Measurements from ENCODE around the gene MPND. TPM values are rescaled to one million over a fixed set of nuclear protein-coding genes. Genes with fewer than 3 reads are reported as not detected.
A peak's percentile ranks its signal among the peaks of the same experiment; 100 is the strongest.

Gene MPND
- polyA plus RNA-seq, 1 donor, result 16.5 TPM

DNA sequence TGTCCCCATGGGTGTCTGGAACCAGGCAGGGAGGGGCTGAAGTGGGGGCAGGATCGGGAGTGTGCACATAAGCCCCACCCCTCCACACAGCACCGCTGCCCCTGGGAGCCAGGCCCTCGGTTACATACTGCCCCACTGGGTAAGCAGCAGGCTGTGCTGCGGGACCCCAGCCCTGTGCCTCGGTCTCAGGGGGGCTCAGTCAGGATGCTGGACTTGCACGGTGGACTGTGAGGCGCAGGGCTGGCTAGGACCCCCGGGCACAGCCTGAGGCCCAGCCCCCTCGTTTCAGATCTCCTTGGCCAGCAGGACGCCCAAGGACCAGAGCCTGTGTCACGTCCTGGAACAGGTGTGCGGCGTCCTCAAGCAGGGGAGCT is 16.3 kb downstream of the MPND start:
- H3K9me3 ChIP-seq (ENCODE audit: control insufficient read depth, low read depth, low read length), result no peaks in the 10 kb centered on the region
- no peaks in the 10 kb centered on the region for H3K27me3 ChIP-seq (ENCODE audit: control insufficient read depth, insufficient read depth, low read length)
- H3K27ac ChIP-seq (ENCODE audit: low read length), result no peak overlapping the region
- H3K36me3 ChIP-seq (ENCODE audit: control insufficient read depth, insufficient read depth, low read length), result peaks cover 68% of the 10 kb centered on the region
- DNase-seq, result no peak
- H3K4me1 ChIP-seq (ENCODE audit: control insufficient read depth, insufficient read depth, low read length), result peaks cover 4% of the 10 kb centered on the region
- H3K4me3 ChIP-seq (ENCODE audit: low read length), result no peak overlapping the region
- no CpG with 5 or more reads among the region's 13 CpGs for WGBS (ENCODE audit: insufficient coverage, low lambda C conversion rate)

DNA sequence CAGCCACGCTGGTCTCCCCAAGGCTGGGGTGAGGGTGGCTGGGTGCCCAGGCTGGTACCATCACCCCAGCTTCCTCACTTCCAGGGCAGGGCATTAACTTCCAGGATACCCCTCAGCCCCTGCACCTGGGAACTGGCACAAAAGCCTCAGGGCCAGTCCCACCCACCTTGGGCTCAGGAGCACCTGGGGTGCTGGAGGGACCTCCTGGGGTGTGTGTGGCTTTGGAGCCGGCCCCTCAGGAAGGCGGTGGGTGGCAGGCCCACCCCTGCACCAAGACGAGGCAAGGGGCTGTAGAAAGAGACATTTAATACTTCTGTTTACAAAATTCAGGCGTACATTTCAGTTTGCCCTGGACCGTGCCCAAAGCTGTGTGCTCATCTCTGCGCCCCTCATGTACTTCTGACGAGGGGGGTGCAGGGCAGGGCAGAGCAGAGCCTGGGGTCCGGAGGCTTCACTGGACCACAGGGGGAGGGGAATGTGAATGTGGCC is 16.8 kb downstream of the MPND start:
- Histone ChIP-seq H3K27ac (ENCODE audit: low read length) (no peak overlapping the region), H3K9me3 (ENCODE audit: control insufficient read depth, low read depth, low read length) (no peaks in the 10 kb centered on the region), H3K4me3 (ENCODE audit: low read length) (no peak overlapping the region), H3K27me3 (ENCODE audit: control insufficient read depth, insufficient read depth, low read length) (no peaks in the 10 kb centered on the region), H3K36me3 (ENCODE audit: control insufficient read depth, insufficient read depth, low read length) (peaks cover 71% of the 10 kb centered on the region), H3K4me1 (ENCODE audit: control insufficient read depth, insufficient read depth, low read length) (peaks cover 4% of the 10 kb centered on the region)
- no peak for DNase-seq
- no CpG with 5 or more reads among the region's 9 CpGs for WGBS (ENCODE audit: insufficient coverage, low lambda C conversion rate)

DNA sequence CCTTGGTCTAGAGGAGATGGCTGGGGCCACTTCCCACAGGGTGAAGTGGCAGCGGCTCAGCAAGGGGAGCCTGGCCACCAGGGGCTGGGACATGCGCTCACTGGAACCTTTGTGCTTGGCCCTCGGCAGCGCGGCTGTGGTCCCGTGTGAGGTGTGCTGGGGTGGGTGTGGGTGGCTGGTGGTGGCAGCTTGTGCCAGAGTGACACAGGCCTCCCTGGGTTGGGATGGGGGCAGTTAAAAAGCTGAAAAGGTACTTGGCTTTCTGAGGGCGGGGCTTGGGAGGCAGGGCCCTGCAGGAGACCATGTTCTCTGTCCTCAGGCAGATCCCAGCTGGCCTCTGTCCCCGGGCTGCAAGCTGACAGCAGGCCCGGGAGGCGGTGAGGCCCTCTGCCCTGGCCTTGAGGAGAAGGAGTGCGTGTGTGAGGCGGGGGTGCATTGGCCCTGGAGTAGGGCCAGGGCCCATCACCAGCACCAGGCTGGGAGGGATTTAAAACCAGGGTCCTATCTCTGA is 17.3 kb downstream of the MPND start:
- DNase-seq, result no peak
- Histone ChIP-seq H3K27ac (ENCODE audit: low read length) (peak overlapping the region; percentile 25), H3K36me3 (ENCODE audit: control insufficient read depth, insufficient read depth, low read length) (peaks cover 76% of the 10 kb centered on the region), H3K4me1 (ENCODE audit: control insufficient read depth, insufficient read depth, low read length) (peaks cover 4% of the 10 kb centered on the region), H3K27me3 (ENCODE audit: control insufficient read depth, insufficient read depth, low read length) (no peaks in the 10 kb centered on the region), H3K9me3 (ENCODE audit: control insufficient read depth, low read depth, low read length) (no peaks in the 10 kb centered on the region), H3K4me3 (ENCODE audit: low read length) (no peak overlapping the region)
- WGBS (ENCODE audit: insufficient coverage, low lambda C conversion rate), result no CpG with 5 or more reads among the region's 12 CpGs

DNA sequence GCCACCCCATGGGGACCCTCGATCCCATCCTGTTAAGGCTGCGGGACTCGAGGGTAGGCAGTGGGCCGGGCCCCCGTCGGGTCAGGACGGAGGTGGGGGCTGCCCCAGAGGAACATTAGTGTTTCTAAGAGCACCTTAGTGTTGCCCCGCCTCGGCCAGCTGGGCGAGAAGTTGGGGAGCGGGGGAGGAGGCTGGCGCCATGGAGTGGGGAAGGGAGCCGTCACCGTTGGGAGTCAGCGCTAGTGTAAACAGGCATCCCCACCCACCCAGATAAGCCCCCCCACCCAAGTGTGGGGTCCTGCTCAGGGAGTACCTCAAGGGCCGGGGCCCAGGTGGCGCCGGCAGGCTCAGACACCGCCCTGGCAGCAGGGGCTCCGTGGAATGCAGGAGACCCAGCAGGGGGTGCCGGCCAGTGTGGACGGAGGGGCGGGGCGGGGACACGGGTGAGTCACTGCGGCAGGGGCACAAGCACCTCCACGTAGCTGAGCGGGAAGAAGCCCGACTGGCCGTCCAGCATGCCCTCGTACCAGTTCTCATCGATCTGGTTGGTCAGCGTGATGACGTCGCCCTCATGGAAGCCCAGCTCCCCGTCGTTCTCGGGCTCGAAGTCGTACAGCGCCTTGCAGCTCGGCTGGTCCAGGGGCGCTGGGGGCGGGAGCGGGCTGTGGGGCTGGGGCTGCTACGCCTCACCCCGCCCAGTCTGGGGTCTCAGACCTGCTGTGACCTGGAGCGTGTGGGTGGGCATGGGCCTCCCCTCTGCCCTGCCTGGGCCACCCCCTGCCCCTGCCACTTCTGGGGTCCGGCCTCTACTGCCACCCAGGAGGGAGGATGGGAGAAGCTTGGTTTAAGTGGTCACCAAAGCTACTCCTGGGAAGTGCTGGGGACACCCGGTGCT is 18.0 kb downstream of the MPND start:
- Histone ChIP-seq H3K27me3 (ENCODE audit: control insufficient read depth, insufficient read depth, low read length) (no peaks in the 10 kb centered on the region), H3K27ac (ENCODE audit: low read length) (no peak overlapping the region), H3K4me1 (ENCODE audit: control insufficient read depth, insufficient read depth, low read length) (peaks cover 4% of the 10 kb centered on the region), H3K36me3 (ENCODE audit: control insufficient read depth, insufficient read depth, low read length) (peaks cover 83% of the 10 kb centered on the region), H3K9me3 (ENCODE audit: control insufficient read depth, low read depth, low read length) (no peaks in the 10 kb centered on the region), H3K4me3 (ENCODE audit: low read length) (no peak overlapping the region)
- no peak for DNase-seq
- no CpG with 5 or more reads among the region's 50 CpGs for WGBS (ENCODE audit: insufficient coverage, low lambda C conversion rate)

DNA sequence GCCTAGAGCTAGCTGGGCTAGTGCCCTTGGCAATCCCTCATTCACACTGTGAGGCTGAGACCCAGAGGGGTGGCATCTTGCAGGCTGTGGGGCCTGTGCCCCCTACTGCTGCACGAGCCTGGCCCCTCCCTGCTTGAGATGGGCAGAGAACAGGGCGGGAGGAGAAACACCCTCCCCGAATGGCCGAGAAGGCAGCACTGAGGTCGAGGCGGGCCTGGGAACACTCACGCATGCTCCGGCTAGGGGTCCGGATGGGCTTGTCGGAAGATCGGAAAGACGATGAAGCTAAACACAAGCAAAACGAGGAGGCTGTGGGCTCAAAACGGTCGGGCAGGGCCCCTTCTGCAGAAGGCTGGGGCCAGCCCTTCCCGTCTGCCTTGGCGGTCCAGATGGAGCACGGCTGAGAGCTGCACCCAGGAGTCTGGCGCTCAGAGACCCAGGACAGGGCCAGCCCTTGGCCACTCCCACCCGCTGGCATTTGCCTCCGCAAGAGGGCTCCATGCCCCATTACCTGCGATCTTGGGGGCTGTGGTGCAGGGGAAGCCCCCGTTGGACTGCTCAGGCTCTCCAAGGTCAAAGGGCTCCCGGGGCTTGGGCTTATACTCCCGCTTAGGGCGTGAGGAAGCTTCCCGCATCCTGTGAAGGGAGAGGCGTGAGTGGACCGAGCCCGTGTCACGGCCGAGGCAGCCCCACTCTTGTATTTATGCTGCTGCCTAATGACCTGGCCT is 18.9 kb downstream of the MPND start:
- no CpG with 5 or more reads among the region's 32 CpGs for WGBS (ENCODE audit: insufficient coverage, low lambda C conversion rate)
- DNase-seq, result no peak

DNA sequence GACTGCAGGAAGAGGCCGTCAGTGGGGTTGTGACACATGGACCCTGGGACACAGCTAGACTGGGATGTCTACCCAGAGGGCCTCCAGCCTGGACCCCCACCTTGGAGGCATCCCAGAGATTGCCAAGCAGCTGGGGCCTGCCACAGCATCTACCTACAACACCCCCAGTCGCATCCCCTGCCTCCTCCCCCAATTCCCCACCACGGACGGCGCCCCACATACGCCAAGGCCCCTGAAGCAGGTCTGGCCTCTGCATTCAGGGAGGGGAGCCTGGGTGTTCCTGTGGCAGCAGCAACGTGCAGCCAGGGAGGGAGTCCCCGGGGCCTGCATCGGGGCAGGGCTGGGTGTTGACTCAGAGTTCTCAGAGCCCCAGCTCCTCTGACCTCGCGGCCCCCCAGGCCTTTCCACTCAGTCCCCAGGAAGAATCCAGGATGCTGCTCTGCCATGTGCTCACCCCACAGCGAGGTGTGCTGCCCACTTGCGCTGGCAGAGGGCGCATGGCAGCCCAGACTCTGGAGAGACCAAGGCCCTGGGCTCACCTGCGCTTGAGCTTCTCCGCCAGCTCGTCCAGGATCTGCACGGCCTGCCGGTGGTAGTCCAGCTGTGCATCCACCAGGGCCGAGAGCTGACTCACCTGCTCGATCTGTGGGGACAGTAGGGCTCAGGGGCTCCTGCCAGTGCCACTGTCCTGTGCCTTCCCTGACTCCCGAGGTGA is 19.6 kb downstream of the MPND start:
- Histone ChIP-seq H3K36me3 (ENCODE audit: control insufficient read depth, insufficient read depth, low read length) (peaks cover 93% of the 10 kb centered on the region), H3K27ac (ENCODE audit: low read length) (no peak overlapping the region), H3K4me1 (ENCODE audit: control insufficient read depth, insufficient read depth, low read length) (peaks cover 8% of the 10 kb centered on the region), H3K4me3 (ENCODE audit: low read length) (no peak overlapping the region), H3K9me3 (ENCODE audit: control insufficient read depth, low read depth, low read length) (no peaks in the 10 kb centered on the region), H3K27me3 (ENCODE audit: control insufficient read depth, insufficient read depth, low read length) (no peaks in the 10 kb centered on the region)
- WGBS (ENCODE audit: insufficient coverage, low lambda C conversion rate), result no CpG with 5 or more reads among the region's 22 CpGs
- DNase-seq, result no peak

More for the DNA sequence above, 18.9 kb downstream of the MPND start:
- H3K36me3 ChIP-seq (ENCODE audit: control insufficient read depth, insufficient read depth, low read length), result peaks cover 90% of the 10 kb centered on the region
- H3K9me3 ChIP-seq (ENCODE audit: control insufficient read depth, low read depth, low read length), result no peaks in the 10 kb centered on the region
- no peak overlapping the region for H3K27ac ChIP-seq (ENCODE audit: low read length)
- H3K4me1 ChIP-seq (ENCODE audit: control insufficient read depth, insufficient read depth, low read length), result peaks cover 4% of the 10 kb centered on the region
- no peak overlapping the region for H3K4me3 ChIP-seq (ENCODE audit: low read length)
- no peaks in the 10 kb centered on the region for H3K27me3 ChIP-seq (ENCODE audit: control insufficient read depth, insufficient read depth, low read length)

DNA sequence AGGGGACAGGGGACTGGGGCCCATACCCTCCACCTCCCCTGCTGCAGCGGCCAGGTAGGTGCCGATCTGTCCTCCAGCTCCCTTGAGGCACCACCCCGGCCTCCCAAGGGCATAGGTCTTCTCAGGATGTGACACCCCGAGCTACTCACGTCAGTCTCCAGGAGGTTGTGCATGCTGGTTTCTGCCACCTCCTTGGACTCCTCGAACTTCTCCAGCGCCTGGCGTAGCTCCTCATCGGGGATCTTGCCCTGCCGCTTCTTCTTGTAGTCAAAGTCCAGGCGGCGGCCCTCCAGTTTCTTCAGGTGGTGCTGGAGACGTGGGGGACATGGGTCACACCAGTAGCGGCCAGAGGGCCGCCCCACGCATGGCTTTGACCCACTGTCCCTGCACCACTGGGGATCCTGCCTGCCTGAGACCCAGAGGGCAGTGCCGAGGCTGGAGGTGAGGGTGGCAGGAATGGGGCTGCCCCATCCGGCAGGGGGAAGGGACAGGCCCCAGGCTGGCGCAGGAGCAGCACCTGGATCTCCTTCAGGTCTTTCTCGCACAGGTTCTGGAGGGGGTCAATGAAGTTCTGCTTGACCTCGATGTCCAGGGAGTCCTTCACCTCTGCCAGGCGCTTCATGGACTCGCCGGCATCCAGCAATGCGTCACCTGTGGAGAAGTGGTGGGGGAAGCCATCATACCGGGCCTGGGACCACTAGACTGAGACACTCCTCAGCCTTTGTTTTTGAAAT is 20.4 kb downstream of the MPND start:
- H3K4me3 ChIP-seq (ENCODE audit: low read length), result no peak overlapping the region
- no peak overlapping the region for H3K27ac ChIP-seq (ENCODE audit: low read length)
- H3K36me3 ChIP-seq (ENCODE audit: control insufficient read depth, insufficient read depth, low read length), result peaks cover 92% of the 10 kb centered on the region
- DNase-seq, result no peak
- H3K27me3 ChIP-seq (ENCODE audit: control insufficient read depth, insufficient read depth, low read length), result no peaks in the 10 kb centered on the region
- no CpG with 5 or more reads among the region's 26 CpGs for WGBS (ENCODE audit: insufficient coverage, low lambda C conversion rate)
- peaks cover 14% of the 10 kb centered on the region for H3K4me1 ChIP-seq (ENCODE audit: control insufficient read depth, insufficient read depth, low read length)
- H3K9me3 ChIP-seq (ENCODE audit: control insufficient read depth, low read depth, low read length), result no peaks in the 10 kb centered on the region

DNA sequence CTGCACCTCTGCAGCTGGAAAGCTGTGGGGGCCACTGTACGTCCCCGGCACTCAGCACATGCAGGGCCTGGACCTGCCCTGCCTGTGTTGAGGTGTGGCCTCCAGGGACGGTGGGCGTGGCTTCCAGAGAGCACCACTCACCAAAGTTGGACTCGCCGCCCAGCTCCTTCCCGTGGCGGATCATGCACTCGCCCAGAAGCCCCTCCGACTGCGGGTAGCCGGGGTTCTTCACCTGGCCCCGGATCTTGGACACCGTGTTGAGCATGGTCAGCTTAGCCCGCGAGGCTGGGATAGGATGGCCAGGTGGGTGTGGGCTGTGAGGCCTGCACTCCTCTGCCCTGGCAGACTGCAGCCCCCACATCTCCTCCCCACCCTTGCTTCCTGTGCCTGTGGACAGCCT is 22.0 kb downstream of the MPND start:
- DNase-seq, result no peak
- H3K36me3 ChIP-seq (ENCODE audit: control insufficient read depth, insufficient read depth, low read length), result peaks cover 76% of the 10 kb centered on the region
- peaks cover 25% of the 10 kb centered on the region for H3K4me1 ChIP-seq (ENCODE audit: control insufficient read depth, insufficient read depth, low read length)
- no peak overlapping the region for H3K27ac ChIP-seq (ENCODE audit: low read length)
- WGBS (ENCODE audit: insufficient coverage, low lambda C conversion rate), result no CpG with 5 or more reads among the region's 16 CpGs
- H3K27me3 ChIP-seq (ENCODE audit: control insufficient read depth, insufficient read depth, low read length), result no peaks in the 10 kb centered on the region
- no peaks in the 10 kb centered on the region for H3K9me3 ChIP-seq (ENCODE audit: control insufficient read depth, low read depth, low read length)
- no peak overlapping the region for H3K4me3 ChIP-seq (ENCODE audit: low read length)

DNA sequence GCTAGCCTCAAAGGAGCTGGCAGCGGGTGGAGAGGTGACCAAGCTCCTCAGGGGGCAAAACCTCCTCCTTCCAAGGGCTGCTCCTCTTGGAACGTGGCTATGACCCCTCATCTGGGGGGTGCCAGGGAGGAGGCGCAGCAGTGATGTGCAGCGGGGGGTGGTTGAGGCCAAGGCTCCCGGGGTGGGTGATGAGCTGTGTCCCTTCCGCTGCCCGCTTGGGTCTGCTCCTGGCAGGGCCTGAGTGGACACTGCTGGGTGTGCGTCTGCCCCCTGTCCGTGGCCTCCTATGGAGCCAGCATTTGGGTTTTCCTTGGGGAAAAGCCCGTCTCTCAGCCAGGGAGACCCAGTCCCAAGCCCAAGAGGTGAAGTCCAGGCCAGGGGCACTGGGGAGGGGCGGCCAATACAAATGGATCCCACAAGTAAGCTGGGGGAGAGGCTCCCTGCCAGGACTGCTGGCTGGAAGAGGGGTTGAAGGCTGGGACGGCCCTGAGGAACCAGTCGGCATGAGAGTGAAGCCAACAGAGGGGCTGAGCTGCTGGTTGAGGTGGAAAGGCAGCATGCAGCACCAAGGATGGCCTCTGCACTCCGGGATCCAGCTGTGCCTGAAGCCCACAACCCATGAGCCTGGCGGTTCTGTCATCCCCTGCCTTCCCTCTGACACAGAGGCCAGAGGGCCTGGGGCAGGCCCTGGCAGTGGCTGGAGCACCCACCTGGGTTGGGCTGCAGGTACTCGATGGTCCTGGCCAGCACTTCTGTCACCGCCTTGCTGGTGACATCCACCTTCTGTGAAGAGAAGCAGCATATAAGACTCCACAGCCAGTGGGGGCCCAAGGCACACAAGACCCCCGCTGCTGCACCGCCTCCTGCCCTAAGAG is 22.7 kb downstream of the MPND start:
- Histone ChIP-seq H3K27ac (ENCODE audit: low read length) (no peak overlapping the region), H3K27me3 (ENCODE audit: control insufficient read depth, insufficient read depth, low read length) (no peaks in the 10 kb centered on the region), H3K4me3 (ENCODE audit: low read length) (no peak overlapping the region), H3K36me3 (ENCODE audit: control insufficient read depth, insufficient read depth, low read length) (peaks cover 73% of the 10 kb centered on the region), H3K9me3 (ENCODE audit: control insufficient read depth, low read depth, low read length) (no peaks in the 10 kb centered on the region), H3K4me1 (ENCODE audit: control insufficient read depth, insufficient read depth, low read length) (peaks cover 30% of the 10 kb centered on the region)
- no CpG with 5 or more reads among the region's 19 CpGs for WGBS (ENCODE audit: insufficient coverage, low lambda C conversion rate)
- no peak for DNase-seq
